ENCODE results near the gene GDF10.

The GDF10 gene

DNA sequence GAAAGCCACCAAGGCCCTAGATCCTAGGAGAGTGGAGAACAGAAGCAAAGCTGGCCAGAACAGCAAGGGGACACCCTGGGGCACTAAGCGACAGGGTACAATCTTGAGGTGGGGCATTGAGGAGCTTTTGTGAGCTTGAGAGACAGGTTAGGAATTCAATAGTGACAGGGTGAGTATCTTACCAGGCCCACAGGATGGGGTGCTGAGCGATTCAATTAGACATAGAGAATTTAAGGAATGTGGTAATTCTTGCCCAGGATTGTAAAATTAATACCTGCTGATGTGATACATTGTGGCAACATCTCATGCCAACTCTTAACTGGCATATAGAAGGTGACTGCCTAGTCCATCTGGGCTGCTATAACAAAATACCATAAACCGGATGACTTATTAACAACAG, 62.2 kb downstream of the GDF10 start:
- TF ChIP-seq, protein P1, sequence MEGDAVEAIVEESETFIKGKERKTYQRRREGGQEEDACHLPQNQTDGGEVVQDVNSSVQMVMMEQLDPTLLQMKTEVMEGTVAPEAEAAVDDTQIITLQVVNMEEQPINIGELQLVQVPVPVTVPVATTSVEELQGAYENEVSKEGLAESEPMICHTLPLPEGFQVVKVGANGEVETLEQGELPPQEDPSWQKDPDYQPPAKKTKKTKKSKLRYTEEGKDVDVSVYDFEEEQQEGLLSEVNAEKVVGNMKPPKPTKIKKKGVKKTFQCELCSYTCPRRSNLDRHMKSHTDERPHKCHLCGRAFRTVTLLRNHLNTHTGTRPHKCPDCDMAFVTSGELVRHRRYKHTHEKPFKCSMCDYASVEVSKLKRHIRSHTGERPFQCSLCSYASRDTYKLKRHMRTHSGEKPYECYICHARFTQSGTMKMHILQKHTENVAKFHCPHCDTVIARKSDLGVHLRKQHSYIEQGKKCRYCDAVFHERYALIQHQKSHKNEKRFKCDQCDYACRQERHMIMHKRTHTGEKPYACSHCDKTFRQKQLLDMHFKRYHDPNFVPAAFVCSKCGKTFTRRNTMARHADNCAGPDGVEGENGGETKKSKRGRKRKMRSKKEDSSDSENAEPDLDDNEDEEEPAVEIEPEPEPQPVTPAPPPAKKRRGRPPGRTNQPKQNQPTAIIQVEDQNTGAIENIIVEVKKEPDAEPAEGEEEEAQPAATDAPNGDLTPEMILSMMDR (IDR thresholded peaks at IDR 0.05; ENCODE audit: borderline replicate concordance, extremely low read depth, low read length, poor library complexity, severe bottlenecking), result no peak
- no peak for TF ChIP-seq EZH2 (IDR thresholded peaks at IDR 0.05; ENCODE audit: borderline replicate concordance, low read depth, low read length, severe bottlenecking)
- Histone ChIP-seq H3K4me2 (ENCODE audit: insufficient read depth, low read length) (no peak overlapping the region), H2AFZ (ENCODE audit: low read depth, low read length) (no peak overlapping the region), H3K4me1 (ENCODE audit: insufficient read depth, low read length) (no peaks in the 10 kb centered on the region), H3K36me3 (ENCODE audit: insufficient read depth, low read length) (no peaks in the 10 kb centered on the region), H4K20me1 (ENCODE audit: insufficient read depth, low read length) (peaks cover 4% of the 10 kb centered on the region; the same call in 1 of the 2 replicates), H3K79me2 (ENCODE audit: insufficient read depth, low read length) (no peaks in the 10 kb centered on the region), H3K9ac (ENCODE audit: low read depth, low read length) (no peak overlapping the region), H3K27ac (ENCODE audit: low read length) (no peak overlapping the region), H3K27me3 (ENCODE audit: insufficient read depth, low read length, poor library complexity) (peaks cover 17% of the 10 kb centered on the region), H3K4me3 (ENCODE audit: low read depth in 1 of 2, low read length in 2 of 2) (no peak overlapping the region), H3K9me3 (ENCODE audit: insufficient read depth, low read length, severe bottlenecking) (no peaks in the 10 kb centered on the region)
- ATAC-seq (ENCODE audit: insufficient read depth, low read depth) (no peak), DNase-seq (no peak)

Measured in DND-41 (cell line).